AG04450 (cell line): ENCODE results near the gene PLEKHH2. TPM values are rescaled to one million over a fixed set of nuclear protein-coding genes. Genes with fewer than 3 reads are reported as not detected.
"Not testable (repeated sequence)": the region's sequence is repeated elsewhere in the genome, so short reads cannot be mapped to it uniquely, and the experiment has no call there.

Source experiments
- CTCF ChIA-PET: fragments of 300-600, 350-600 bp; formaldehyde crosslinking; extraction: SDS; loops from one replicate; lab custom pipeline; 2022; ENCODE audit warnings: antibody characterized with exemption, inconsistent platforms; lab: Charles Lee
- POLR2A ChIA-PET: fragments of 350-600 bp; formaldehyde crosslinking; extraction: SDS; loops from one replicate; lab custom pipeline; 2021; ENCODE audit warnings: antibody characterized with exemption, inconsistent platforms; lab: Yijun Ruan, JAX
- DNase-seq: peaks from one replicate; pipeline ENCODE4 v3.0.0-alpha.2; 2011; ENCODE audit warnings: low read depth, low spot score
- H3K27ac ChIP-seq: one replicate; pipeline ENCODE4 v1.5.1; 2012; ENCODE audit warnings: low read depth, low read length, control low read depth
- H3K27me3 ChIP-seq: one replicate; pipeline ENCODE4 v1.6.0; 2012; ENCODE audit warnings: low read length; ENCODE audit not compliant: control insufficient read depth, insufficient read depth
- H3K4me3 ChIP-seq: 2 replicates; pipeline ENCODE4 v1.5.1; 2011; ENCODE audit warnings: mild to moderate bottlenecking, low read depth, low read length, control low read depth
- H3K9me3 ChIP-seq: 2 replicates; pipeline ENCODE4 v1.5.1; 2012; ENCODE audit warnings: low read length; ENCODE audit not compliant: control insufficient read depth, insufficient read depth
- polyA plus RNA-seq: library from polyadenylated mRNA; depleted of rRNA; stranded (reverse); fragments of >200 nt; gene quantifications from 2 replicates; pipeline ENCODE4 v1.2.3, GENCODE V29; 2011
- TF ChIP-seq, protein P1 (sequence below): IDR thresholded peaks from 2 replicates; pipeline ENCODE4 v1.5.1; 2011; ENCODE audit warnings: low read depth, low read length, control low read depth, inconsistent platforms

The PLEKHH2 gene
- polyA plus RNA-seq, 1 experiment = 6.0 TPM

DNA sequence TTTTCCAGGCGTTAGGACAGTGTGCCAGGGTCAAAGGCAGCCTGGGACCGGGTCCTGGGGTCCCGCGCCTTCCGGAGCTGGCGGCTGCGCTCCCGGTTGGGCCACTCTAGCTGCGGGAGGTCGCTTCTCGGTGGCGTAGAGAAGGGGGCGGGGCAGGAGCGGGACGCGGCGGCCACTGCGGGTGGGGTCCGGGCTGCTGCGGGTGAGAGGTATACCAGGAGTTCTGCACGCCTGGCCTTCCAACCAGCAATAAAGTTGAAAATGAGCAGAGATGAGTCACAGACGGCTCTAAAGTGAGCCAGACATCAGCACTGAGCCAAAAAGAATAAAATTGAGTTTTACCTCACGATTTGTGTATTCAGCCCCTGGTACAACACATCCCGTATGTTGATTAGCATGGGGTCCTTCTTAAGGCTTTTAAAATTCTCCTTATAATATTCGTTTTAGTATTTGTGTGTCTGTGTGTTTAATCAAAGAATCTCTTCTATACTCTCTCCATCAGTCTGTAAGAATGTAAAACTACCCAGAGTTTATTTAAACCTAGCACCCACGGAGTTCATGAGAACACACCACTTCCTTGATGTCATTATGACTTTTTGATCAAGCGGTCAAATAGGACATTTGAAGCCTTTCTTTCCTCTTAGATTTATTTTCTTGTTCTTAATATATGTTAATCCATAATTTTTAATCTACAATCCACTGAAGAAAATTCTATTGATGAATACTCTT lies 39.4 kb downstream of the PLEKHH2 start, which contains the start of gene C1GALT1C1L:
Gene C1GALT1C1L (minus strand): TSS at position 108 of the 729 bp plus-strand sequence. CDS start 107 bp downstream, at position 1.
- ChIA-PET CTCF (interaction anchor here (0.9 kb wide), 1 partner anchor 202 kb away, joined by 3 read pairs; no protein-coding TSS in a partner anchor), POLR2A (no interaction called here)
- H3K9me3 ChIP-seq = no peaks in the 10 kb centered on the region; the same call in 1 of the 2 replicates
- no peak within 1 kb of the TSS for H3K27ac ChIP-seq
- TF ChIP-seq, protein P1, sequence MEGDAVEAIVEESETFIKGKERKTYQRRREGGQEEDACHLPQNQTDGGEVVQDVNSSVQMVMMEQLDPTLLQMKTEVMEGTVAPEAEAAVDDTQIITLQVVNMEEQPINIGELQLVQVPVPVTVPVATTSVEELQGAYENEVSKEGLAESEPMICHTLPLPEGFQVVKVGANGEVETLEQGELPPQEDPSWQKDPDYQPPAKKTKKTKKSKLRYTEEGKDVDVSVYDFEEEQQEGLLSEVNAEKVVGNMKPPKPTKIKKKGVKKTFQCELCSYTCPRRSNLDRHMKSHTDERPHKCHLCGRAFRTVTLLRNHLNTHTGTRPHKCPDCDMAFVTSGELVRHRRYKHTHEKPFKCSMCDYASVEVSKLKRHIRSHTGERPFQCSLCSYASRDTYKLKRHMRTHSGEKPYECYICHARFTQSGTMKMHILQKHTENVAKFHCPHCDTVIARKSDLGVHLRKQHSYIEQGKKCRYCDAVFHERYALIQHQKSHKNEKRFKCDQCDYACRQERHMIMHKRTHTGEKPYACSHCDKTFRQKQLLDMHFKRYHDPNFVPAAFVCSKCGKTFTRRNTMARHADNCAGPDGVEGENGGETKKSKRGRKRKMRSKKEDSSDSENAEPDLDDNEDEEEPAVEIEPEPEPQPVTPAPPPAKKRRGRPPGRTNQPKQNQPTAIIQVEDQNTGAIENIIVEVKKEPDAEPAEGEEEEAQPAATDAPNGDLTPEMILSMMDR = no peak
- no peak for DNase-seq
- peak within 1 kb of the TSS; percentile 60 for H3K4me3 ChIP-seq
- no peaks in the 10 kb centered on the region for H3K27me3 ChIP-seq

DNA sequence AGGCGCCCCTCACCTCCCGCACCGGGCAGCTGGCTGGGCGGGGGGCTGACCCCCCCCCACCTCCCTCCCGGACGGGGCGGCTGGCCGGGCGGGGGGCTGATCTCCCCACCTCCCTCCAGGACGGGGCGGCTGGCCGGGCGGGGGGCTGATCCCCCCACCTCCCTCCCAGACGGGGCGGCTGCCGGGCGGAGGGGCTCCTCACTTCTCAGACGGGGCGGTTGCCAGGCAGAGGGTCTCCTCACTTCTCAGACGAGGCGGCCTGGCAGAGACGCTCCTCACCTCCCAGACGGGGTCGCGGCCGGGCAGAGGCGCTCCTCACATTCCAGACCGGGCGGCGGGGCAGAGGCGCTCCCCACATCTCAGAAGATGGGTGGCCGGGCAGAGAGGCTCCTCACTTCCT lies 40.7 kb downstream of the PLEKHH2 start:
- POLR2A ChIA-PET, H3K9me3 ChIP-seq, H3K27ac ChIP-seq, CTCF ChIA-PET, H3K4me3 ChIP-seq, DNase-seq, H3K27me3 ChIP-seq: not testable (repeated sequence)

DNA sequence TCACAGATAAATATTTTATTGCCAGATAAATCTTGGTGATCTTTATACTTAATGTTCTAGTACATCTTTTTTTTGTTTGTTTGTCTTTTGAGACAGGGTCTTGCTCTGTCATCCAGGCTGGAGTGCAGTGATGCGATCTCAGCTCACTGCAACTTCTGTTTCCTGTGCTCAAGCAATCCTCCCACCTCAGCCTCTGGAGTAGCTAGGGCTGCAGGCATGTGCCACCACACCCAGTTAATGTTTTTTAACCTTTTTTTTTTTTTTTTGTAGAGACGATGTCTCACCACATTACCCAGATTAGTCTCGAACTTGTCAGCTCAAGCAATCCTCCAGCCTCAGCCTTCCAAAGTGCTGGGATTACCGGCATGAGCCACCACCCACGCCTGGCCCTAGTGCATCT lies 48.3 kb downstream of the PLEKHH2 start:
- no peak overlapping the region for H3K4me3 ChIP-seq
- ChIA-PET POLR2A (no interaction called here), CTCF (interaction anchor here (0.6 kb wide), 1 partner anchor 102 kb away, joined by 3 read pairs; no protein-coding TSS in a partner anchor)
- DNase-seq = no peak
- TF ChIP-seq, protein P1 = no peak
- no peaks in the 10 kb centered on the region for H3K9me3 ChIP-seq
- H3K27ac ChIP-seq = no peak overlapping the region
- H3K27me3 ChIP-seq = no peaks in the 10 kb centered on the region

DNA sequence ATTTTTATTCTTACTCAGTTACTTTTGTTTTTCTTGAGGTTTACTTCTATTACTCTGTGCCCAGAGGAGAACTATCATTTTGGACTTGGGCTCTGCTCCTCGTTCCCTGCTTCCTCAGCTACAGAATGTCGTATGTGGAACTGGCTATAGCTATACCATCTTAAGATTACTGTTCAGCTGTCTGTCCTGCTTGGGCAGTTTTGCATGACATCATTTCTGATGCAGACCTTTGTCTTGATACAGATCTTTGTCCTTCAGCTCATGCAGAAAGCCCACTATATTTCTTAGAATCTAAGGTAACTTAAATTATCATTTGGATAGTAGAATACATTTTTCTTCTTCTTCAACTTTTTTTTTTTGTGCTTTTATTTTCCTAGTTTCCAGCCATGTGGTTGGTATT lies 52.9 kb downstream of the PLEKHH2 start:
- Histone ChIP-seq H3K27ac (no peak overlapping the region), H3K9me3 (no peaks in the 10 kb centered on the region), H3K4me3 (no peak overlapping the region), H3K27me3 (no peaks in the 10 kb centered on the region)
- ChIA-PET POLR2A (no interaction called here), CTCF (no interaction called here)
- no peak for DNase-seq
- TF ChIP-seq, protein P1 = no peak

DNA sequence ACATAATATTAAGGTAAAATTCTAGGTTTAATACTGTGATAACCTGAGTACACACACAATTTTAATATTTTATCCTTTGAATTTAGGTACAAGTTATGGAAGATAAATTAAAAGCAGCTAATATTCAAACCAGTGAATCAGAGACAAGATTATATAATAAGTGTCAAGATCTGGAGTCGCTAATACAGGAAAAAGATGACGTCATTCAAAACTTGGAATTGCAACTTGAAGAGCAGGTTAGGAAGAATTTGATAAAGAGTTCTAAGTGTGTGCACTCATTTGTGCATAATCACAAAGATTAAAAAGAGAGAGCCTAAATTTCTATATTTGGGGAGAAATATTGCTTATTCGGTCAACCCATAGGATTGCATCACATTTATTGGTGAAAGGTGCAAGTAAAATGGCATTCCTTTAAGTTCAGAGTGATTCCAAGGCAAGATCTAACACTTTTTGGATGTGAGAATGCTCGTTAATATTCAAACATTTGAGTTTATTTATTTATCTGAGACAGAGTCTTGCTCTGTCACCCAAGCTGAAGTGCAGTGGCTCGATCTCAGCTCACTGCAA lies 55.5 kb downstream of the PLEKHH2 start:
- Histone ChIP-seq H3K4me3 (no peak overlapping the region), H3K27ac (no peak overlapping the region), H3K27me3 (no peaks in the 10 kb centered on the region), H3K9me3 (no peaks in the 10 kb centered on the region)
- TF ChIP-seq, protein P1 = no peak
- CTCF ChIA-PET = no interaction called here
- DNase-seq = no peak
- POLR2A ChIA-PET = no interaction called here

DNA sequence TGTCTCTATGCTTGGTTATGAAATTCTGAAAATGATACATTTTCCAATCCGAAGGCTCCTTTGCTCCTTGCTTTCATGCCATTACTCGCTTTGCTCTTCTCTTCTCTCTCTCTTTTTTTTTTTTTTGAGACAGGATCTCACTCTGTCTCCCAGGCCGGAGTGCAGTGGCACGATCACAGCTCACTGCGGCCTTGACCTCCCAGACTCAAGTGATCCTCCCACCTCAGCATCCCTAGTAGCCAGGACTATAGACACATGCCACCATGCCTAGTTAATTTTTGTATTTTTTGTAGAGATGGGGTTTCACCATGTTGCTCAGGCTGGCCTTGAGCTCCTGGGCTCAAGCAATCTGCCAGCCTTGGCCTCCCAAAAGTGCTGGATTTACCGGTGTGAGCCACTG lies 61.1 kb downstream of the PLEKHH2 start:
- H3K9me3 ChIP-seq, DNase-seq, H3K4me3 ChIP-seq, H3K27me3 ChIP-seq, CTCF ChIA-PET, H3K27ac ChIP-seq: not testable (repeated sequence)
- POLR2A ChIA-PET = interaction anchor here (0.7 kb wide), 1 partner anchor 10 kb away, joined by 3 read pairs; no protein-coding TSS in a partner anchor
